Measurements from ENCODE around the gene TM2D3.

GRCh38 chr15:101652098-101652785 is at the start of gene TM2D3:
- no peak for TF ChIP-seq HDAC2 (IDR thresholded peaks at IDR 0.05)
- TF ChIP-seq CTCF (IDR thresholded peaks at IDR 0.05 in 2 of 3, conservative IDR thresholded peaks at IDR 0.05 in 1 of 3; ENCODE audit: control insufficient read depth in 2 of 3, extremely low read depth in 1 of 3, insufficient read depth in 1 of 3, low read depth in 3 of 3, low read length in 3 of 3) = peak; percentile 58 to 69 (median 63); a peak in 5 of 6 replicates
- no peak for TF ChIP-seq ASH2L (IDR thresholded peaks at IDR 0.05; ENCODE audit: borderline replicate concordance, low read depth)
- peak; percentile 85 for TF ChIP-seq CHD2 (IDR thresholded peaks at IDR 0.05; ENCODE audit: borderline replicate concordance, low read depth, low read length)
- TF ChIP-seq JUND (IDR thresholded peaks at IDR 0.05; ENCODE audit: low read depth, low read length) = 0 out of 2 replicates have a peak, but pooled peaks have one; percentile 4
- TF ChIP-seq ZBTB40 (IDR thresholded peaks at IDR 0.05; ENCODE audit: borderline replicate concordance) = peak; percentile 76; the same call in 1 of the 2 replicates
- TF ChIP-seq RBBP5 (conservative IDR thresholded peaks at IDR 0.05) = no peak
- TF ChIP-seq USF1 (IDR thresholded peaks at IDR 0.05; ENCODE audit: borderline replicate concordance, extremely low read length, insufficient read depth, low read depth, low read length) = no peak
- TF ChIP-seq EP300 (IDR thresholded peaks at IDR 0.05; ENCODE audit: borderline replicate concordance in 1 of 2, control insufficient read depth in 1 of 2, low read depth in 2 of 2, low read length in 2 of 2) = peak in 1 of 2 experiments; percentile 27; a peak in 2 of 4 replicates
